Trophoblast cell (in vitro differentiated cells and primary cell): ENCODE data around the gene BCL10.

ENCODE experiments used
- DNase-seq, 2 donors: peaks; one replicate each; pipeline ENCODE4 v3.0.0-alpha.2; 2016
- H2AFZ ChIP-seq: 2 replicates; pipeline ENCODE4 v1.6.1; 2013; ENCODE audit warnings: low read length, moderate library complexity, mild to moderate bottlenecking; ENCODE audit not compliant: insufficient read depth, poor library complexity
- H2AK5ac ChIP-seq: 2 replicates; pipeline ENCODE4 v1.6.1; 2013; ENCODE audit warnings: mild to moderate bottlenecking, low read length
- H2BK120ac ChIP-seq: 2 replicates; pipeline ENCODE4 v1.6.1; 2013; ENCODE audit warnings: low read length, mild to moderate bottlenecking, moderate library complexity; ENCODE audit not compliant: insufficient read depth, poor library complexity
- H2BK12ac ChIP-seq: 2 replicates; pipeline ENCODE4 v1.6.1; 2013; ENCODE audit warnings: mild to moderate bottlenecking, low read length, moderate library complexity
- H2BK5ac ChIP-seq: 2 replicates; pipeline ENCODE4 v1.6.1; 2013; ENCODE audit warnings: low read length, low read depth, moderate library complexity, mild to moderate bottlenecking; ENCODE audit not compliant: poor library complexity
- H3K14ac ChIP-seq: 2 replicates; pipeline ENCODE4 v1.6.1; 2013; ENCODE audit warnings: mild to moderate bottlenecking, low read length
- H3K18ac ChIP-seq: 2 replicates; pipeline ENCODE4 v1.6.1; 2013; ENCODE audit warnings: mild to moderate bottlenecking, low read length
- H3K23ac ChIP-seq: 2 replicates; pipeline ENCODE4 v1.6.1; 2013; ENCODE audit warnings: low read length
- H3K27ac ChIP-seq: 2 replicates; pipeline ENCODE4 v1.5.1; 2013; ENCODE audit warnings: low read depth, mild to moderate bottlenecking, inconsistent platforms, low read length, moderate library complexity
- H3K27me3 ChIP-seq: 2 replicates; pipeline ENCODE4 v1.6.1; 2013; ENCODE audit warnings: inconsistent platforms, mild to moderate bottlenecking, low read length, moderate library complexity; ENCODE audit not compliant: insufficient read depth
- H3K36me3 ChIP-seq, 2 experiments: 1 replicate in 1 of 2; 2 replicates in 1 of 2; pipeline ENCODE4 v1.6.1; 2013; ENCODE audit warnings: low read length in 2 of 2, mild to moderate bottlenecking in 2 of 2, moderate library complexity in 1 of 2; ENCODE audit not compliant: insufficient read depth in 2 of 2, control insufficient read depth in 1 of 2
- H3K4ac ChIP-seq: 2 replicates; pipeline ENCODE4 v1.6.1; 2013; ENCODE audit warnings: low read depth, mild to moderate bottlenecking, low read length, moderate library complexity
- H3K4me1 ChIP-seq, 2 experiments: 1 replicate in 1 of 2; 2 replicates in 1 of 2; pipeline ENCODE4 v1.6.1; 2013; ENCODE audit warnings: low read length in 2 of 2, mild to moderate bottlenecking in 2 of 2, moderate library complexity in 1 of 2; ENCODE audit not compliant: insufficient read depth in 2 of 2, control insufficient read depth in 1 of 2
- H3K4me2 ChIP-seq: 2 replicates; pipeline ENCODE4 v1.6.1; 2013; ENCODE audit warnings: inconsistent platforms, mild to moderate bottlenecking, low read length, moderate library complexity
- H3K4me3 ChIP-seq: 2 replicates; pipeline ENCODE4 v1.5.1; 2013; ENCODE audit warnings: mild to moderate bottlenecking, low read depth, low read length, inconsistent platforms
- H3K79me1 ChIP-seq: one replicate; pipeline ENCODE4 v1.6.1; 2013; ENCODE audit warnings: low read length
- H3K79me2 ChIP-seq: 2 replicates; pipeline ENCODE4 v1.6.1; 2013; ENCODE audit warnings: low read length, mild to moderate bottlenecking; ENCODE audit not compliant: control insufficient read depth, insufficient read depth, poor library complexity
- H3K9ac ChIP-seq: 2 replicates; pipeline ENCODE4 v1.6.1; 2013; ENCODE audit warnings: mild to moderate bottlenecking, low read length
- H3K9me3 ChIP-seq: 2 replicates; pipeline ENCODE4 v1.6.1; 2013; ENCODE audit warnings: low read depth, mild to moderate bottlenecking, control low read depth, inconsistent platforms, low read length; ENCODE audit not compliant: insufficient read depth
- H4K12ac ChIP-seq: 2 replicates; pipeline ENCODE4 v1.6.1; 2013; ENCODE audit warnings: low read depth, mild to moderate bottlenecking, low read length, moderate library complexity
- H4K8ac ChIP-seq: 2 replicates; pipeline ENCODE4 v1.6.1; 2013; ENCODE audit warnings: low read depth, mild to moderate bottlenecking, low read length, moderate library complexity
- H4K91ac ChIP-seq: one replicate; pipeline ENCODE4 v1.6.1; 2013; ENCODE audit warnings: low read depth, mild to moderate bottlenecking, low read length, moderate library complexity
- WGBS: extraction: QIAGEN DNeasy Blood & Tissue Kit; methylation state at CpG from one replicate; pipeline ENCODE4 v1.1.7; 2013; ENCODE audit warnings: missing lambda C conversion rate; ENCODE audit not compliant: insufficient read length, insufficient coverage; ENCODE audit errors: extremely low coverage; 5-methylcytosine and 5-hydroxymethylcytosine counted together

Gene BCL10

DNA sequence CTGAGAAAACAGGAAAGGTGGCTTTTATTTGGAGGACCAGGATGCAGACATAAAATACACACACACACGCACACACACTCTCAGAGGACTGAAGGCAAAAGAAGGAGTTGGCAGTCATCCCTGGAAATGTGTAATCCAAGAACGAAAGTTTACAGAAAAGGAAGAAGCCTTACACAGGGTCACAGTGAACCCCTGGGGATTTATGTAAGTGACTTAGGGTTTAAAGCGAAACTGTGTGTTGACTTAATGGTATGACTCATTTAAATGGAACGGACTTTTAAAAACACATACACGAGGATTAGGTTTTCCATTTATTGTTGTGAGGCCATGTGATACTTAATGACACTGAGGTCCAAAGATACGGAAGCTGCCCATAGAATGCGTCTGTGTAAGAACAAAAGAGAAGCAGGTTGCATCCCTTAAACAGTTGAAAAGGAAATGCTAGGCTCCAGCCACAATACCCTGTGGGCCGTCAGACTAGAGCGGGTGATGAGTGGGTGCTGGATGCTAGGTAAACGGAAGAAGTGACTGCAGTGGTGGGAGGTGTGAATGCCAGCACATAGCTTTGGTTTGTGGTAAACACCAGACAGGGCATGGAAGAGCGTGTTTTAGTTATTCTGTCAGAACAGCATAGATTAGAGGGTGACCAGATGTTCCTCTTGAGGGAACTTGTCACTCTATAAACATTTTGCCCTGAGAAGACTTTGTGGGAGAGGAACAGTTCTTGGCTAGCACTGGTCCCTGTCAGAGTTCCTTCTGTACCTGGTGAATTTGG lies 21.6 kb upstream of the BCL10 start:
- Histone ChIP-seq H2AFZ (no peak overlapping the region), H3K79me1 (no peaks in the 10 kb centered on the region), H3K14ac (no peak overlapping the region), H3K4me3 (no peak overlapping the region), H3K9me3 (no peaks in the 10 kb centered on the region), H3K4ac (no peak overlapping the region), H3K9ac (no peak overlapping the region), H2BK120ac (no peak overlapping the region), H3K36me3 (no peaks in the 10 kb centered on the region), H2AK5ac (no peak overlapping the region), H3K4me1 (no peaks in the 10 kb centered on the region), H2BK5ac (no peak overlapping the region), H4K8ac (no peak overlapping the region), H3K27ac (no peak overlapping the region), H3K23ac (no peak overlapping the region), H3K27me3 (no peaks in the 10 kb centered on the region), H4K91ac (no peak overlapping the region), H4K12ac (no peak overlapping the region), H3K4me2 (no peak overlapping the region), H3K18ac (no peak overlapping the region), H3K79me2 (no peaks in the 10 kb centered on the region), H2BK12ac (no peak overlapping the region)
- WGBS, result no CpG with 5 or more reads among the region's 11 CpGs
- peak in 1 of 2 donors; percentile 21 for DNase-seq

GRCh38 chr1:85297538-85297854 lies 21.1 kb upstream of the BCL10 start:
- Histone ChIP-seq H3K14ac (no peak overlapping the region), H3K27ac (no peak overlapping the region), H3K4me3 (no peak overlapping the region), H3K9me3 (no peaks in the 10 kb centered on the region), H2AK5ac (no peak overlapping the region), H3K79me1 (no peaks in the 10 kb centered on the region), H4K8ac (no peak overlapping the region), H3K4me1 (no peaks in the 10 kb centered on the region), H2AFZ (no peak overlapping the region), H3K18ac (no peak overlapping the region), H3K36me3 (no peaks in the 10 kb centered on the region), H4K12ac (no peak overlapping the region), H3K4ac (no peak overlapping the region), H3K79me2 (no peaks in the 10 kb centered on the region), H2BK5ac (no peak overlapping the region), H3K27me3 (no peaks in the 10 kb centered on the region), H3K9ac (no peak overlapping the region), H2BK12ac (no peak overlapping the region), H3K4me2 (no peak overlapping the region), H4K91ac (no peak overlapping the region), H3K23ac (no peak overlapping the region), H2BK120ac (no peak overlapping the region)
- DNase-seq, result no peak
- WGBS, result no CpG with 5 or more reads among the region's 1 CpG

DNA sequence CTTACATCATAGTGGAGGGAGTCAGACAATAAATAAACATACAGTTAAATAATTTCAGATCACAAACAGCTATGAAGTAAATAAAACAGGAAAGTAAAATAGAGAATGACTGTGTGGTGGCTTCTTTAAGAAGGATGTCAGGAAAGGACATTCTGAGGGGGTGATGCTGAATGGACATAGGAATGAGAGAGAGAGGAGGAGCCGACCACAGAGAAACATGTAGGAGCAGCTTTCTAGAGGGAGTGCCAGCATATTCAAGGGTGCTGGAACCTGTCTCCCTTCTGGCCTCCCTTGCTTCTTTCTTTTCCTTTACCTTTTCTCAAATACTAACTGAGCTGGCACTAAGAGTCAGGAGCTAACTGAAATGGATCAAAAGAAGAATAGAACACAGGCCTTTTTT lies 20.5 kb upstream of the BCL10 start:
- WGBS, result no CpG with 5 or more reads among the region's 1 CpG

GRCh38 chr1:85295654-85296053 lies 19.2 kb upstream of the BCL10 start:
- H3K4ac ChIP-seq, result no peak overlapping the region
- no peak overlapping the region for H3K23ac ChIP-seq
- no peak overlapping the region for H3K4me3 ChIP-seq
- no peaks in the 10 kb centered on the region for H3K4me1 ChIP-seq
- no peak overlapping the region for H4K8ac ChIP-seq
- no peak overlapping the region for H2BK12ac ChIP-seq
- no peak overlapping the region for H3K14ac ChIP-seq
- no peaks in the 10 kb centered on the region for H3K36me3 ChIP-seq
- H3K18ac ChIP-seq, result no peak overlapping the region
- no peaks in the 10 kb centered on the region for H3K9me3 ChIP-seq
- no peak overlapping the region for H2AK5ac ChIP-seq
- no peak overlapping the region for H2BK120ac ChIP-seq
- no peaks in the 10 kb centered on the region for H3K79me2 ChIP-seq
- no peak overlapping the region for H3K4me2 ChIP-seq
- H2AFZ ChIP-seq, result no peak overlapping the region
- H3K27me3 ChIP-seq, result no peaks in the 10 kb centered on the region
- no peak overlapping the region for H3K27ac ChIP-seq
- H4K12ac ChIP-seq, result no peak overlapping the region
- no peak overlapping the region for H2BK5ac ChIP-seq
- H3K9ac ChIP-seq, result no peak overlapping the region
- no peaks in the 10 kb centered on the region for H3K79me1 ChIP-seq
- WGBS, result no CpG with 5 or more reads among the region's 4 CpGs
- no peak for DNase-seq
- H4K91ac ChIP-seq, result no peak overlapping the region

More for the DNA sequence above, 20.5 kb upstream of the BCL10 start:
- Histone ChIP-seq H3K79me1 (no peaks in the 10 kb centered on the region), H2AK5ac (no peak overlapping the region), H2BK120ac (no peak overlapping the region), H3K4ac (no peak overlapping the region), H3K23ac (no peak overlapping the region), H3K9me3 (no peaks in the 10 kb centered on the region), H3K79me2 (no peaks in the 10 kb centered on the region), H2BK12ac (no peak overlapping the region), H4K8ac (no peak overlapping the region), H2AFZ (no peak overlapping the region), H3K4me2 (no peak overlapping the region), H4K91ac (no peak overlapping the region), H3K4me3 (no peak overlapping the region), H2BK5ac (no peak overlapping the region), H3K14ac (no peak overlapping the region), H3K36me3 (no peaks in the 10 kb centered on the region), H3K9ac (no peak overlapping the region), H3K27ac (no peak overlapping the region), H3K27me3 (no peaks in the 10 kb centered on the region), H3K4me1 (no peaks in the 10 kb centered on the region), H4K12ac (no peak overlapping the region), H3K18ac (no peak overlapping the region)
- no peak for DNase-seq
